Nephron (organoid): ENCODE data around the gene MAPK10.

ENCODE experiments used
- H3K27ac Mint-ChIP-seq, 3 experiments: 2 replicates each; pipeline ENCODE4 v1.8.0; 2020; ENCODE audit warnings: mixed read lengths in 3 of 3, mild to moderate bottlenecking in 2 of 3, moderate library complexity in 1 of 3
- H3K27me3 Mint-ChIP-seq: 2 replicates; pipeline ENCODE4 v1.8.0; 2021; ENCODE audit warnings: low read depth, mild to moderate bottlenecking, moderate library complexity, mixed read lengths
- H3K36me3 Mint-ChIP-seq: 2 replicates; pipeline ENCODE4 v1.8.0; 2020; ENCODE audit warnings: low read depth, mixed read lengths
- H3K4me1 Mint-ChIP-seq: 2 replicates; pipeline ENCODE4 v1.8.0; 2020; ENCODE audit warnings: mixed read lengths
- H3K4me3 Mint-ChIP-seq, 3 experiments: 2 replicates each; pipeline ENCODE4 v1.8.0; 2020; ENCODE audit warnings: mild to moderate bottlenecking in 3 of 3, mixed read lengths in 3 of 3, moderate library complexity in 2 of 3
- H3K9me3 Mint-ChIP-seq: 2 replicates; pipeline ENCODE4 v1.8.0; 2020; ENCODE audit warnings: mixed read lengths
- TF ChIP-seq, protein P1 (sequence below), 3 experiments: fragments of 200-600 bp; sonication (generic); IDR thresholded peaks; one replicate each; pipeline ENCODE4 v1.5.0; 2021; ENCODE audit warnings: antibody characterized with exemption in 3 of 3; ENCODE audit not compliant: unreplicated experiment in 3 of 3

MAPK10 gene

DNA sequence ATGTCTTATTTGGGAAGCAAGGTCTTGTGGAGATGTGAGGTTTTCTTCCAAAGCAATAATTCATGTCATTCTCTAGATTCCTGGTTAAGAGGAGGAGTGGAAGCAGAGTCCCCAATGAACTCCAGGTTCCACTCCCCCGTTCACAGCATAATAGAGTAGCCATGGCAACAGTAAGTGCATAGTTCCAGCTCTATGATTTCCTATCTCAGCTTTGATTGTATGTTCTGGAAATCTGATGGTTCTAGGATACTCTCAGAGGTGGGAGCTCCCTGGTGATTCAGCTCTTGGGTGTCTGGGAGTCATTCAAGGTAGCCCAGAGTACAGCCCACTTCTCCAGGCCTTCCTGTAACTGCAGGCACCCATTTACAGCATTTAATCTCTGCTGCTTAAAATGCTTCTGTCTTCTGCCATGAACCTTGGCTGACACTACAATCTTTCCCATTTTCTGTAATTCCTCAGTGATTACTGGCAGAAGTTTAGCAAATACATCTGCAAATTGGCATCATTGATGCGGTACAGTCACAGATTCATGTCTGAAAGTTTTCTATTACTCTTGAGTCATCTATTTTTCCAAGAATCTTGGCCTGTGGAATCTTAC lies 242.0 kb downstream of the MAPK10 start:
- TF ChIP-seq, protein P1, sequence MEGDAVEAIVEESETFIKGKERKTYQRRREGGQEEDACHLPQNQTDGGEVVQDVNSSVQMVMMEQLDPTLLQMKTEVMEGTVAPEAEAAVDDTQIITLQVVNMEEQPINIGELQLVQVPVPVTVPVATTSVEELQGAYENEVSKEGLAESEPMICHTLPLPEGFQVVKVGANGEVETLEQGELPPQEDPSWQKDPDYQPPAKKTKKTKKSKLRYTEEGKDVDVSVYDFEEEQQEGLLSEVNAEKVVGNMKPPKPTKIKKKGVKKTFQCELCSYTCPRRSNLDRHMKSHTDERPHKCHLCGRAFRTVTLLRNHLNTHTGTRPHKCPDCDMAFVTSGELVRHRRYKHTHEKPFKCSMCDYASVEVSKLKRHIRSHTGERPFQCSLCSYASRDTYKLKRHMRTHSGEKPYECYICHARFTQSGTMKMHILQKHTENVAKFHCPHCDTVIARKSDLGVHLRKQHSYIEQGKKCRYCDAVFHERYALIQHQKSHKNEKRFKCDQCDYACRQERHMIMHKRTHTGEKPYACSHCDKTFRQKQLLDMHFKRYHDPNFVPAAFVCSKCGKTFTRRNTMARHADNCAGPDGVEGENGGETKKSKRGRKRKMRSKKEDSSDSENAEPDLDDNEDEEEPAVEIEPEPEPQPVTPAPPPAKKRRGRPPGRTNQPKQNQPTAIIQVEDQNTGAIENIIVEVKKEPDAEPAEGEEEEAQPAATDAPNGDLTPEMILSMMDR (IDR thresholded peaks at IDR 0.05; ENCODE audit: unreplicated experiment in 3 of 3) = no peak
- peaks cover 12% of the 10 kb centered on the region for H3K36me3 Mint-ChIP-seq
- H3K9me3 Mint-ChIP-seq = peaks cover 11% of the 10 kb centered on the region
- H3K27ac Mint-ChIP-seq = peak overlapping the region; percentile 56 to 82 (median 70)
- no peak overlapping the region for H3K4me3 Mint-ChIP-seq
- no peaks in the 10 kb centered on the region for H3K27me3 Mint-ChIP-seq
- H3K4me1 Mint-ChIP-seq = peaks cover 22% of the 10 kb centered on the region

DNA sequence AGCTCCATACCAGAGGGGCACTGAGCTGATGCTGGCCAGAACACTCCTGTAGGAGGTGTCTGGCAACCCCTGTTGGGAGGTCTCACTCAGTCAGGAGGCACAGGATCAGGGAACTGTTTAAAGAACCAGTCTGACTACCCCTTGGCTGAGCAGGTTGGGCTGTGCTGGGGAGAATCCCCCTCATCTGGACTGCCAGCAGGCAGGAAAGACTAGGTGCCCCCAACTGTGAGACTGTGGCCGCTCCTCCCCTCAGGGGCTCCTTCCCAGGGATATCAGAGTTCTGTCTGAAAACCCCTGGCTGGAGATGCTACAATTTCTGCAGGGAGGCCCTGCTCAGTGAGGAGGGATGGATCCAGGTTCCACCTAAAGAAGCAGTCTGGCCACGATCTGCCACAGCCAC lies 245.3 kb downstream of the MAPK10 start:
- Mint-ChIP-seq H3K36me3 (peaks cover 21% of the 10 kb centered on the region), H3K9me3 (peaks cover 30% of the 10 kb centered on the region), H3K27me3 (no peaks in the 10 kb centered on the region), H3K27ac (no peak overlapping the region), H3K4me3 (no peak overlapping the region), H3K4me1 (peaks cover 17% of the 10 kb centered on the region)
- TF ChIP-seq, protein P1 (IDR thresholded peaks at IDR 0.05; ENCODE audit: unreplicated experiment in 3 of 3) = no peak

DNA sequence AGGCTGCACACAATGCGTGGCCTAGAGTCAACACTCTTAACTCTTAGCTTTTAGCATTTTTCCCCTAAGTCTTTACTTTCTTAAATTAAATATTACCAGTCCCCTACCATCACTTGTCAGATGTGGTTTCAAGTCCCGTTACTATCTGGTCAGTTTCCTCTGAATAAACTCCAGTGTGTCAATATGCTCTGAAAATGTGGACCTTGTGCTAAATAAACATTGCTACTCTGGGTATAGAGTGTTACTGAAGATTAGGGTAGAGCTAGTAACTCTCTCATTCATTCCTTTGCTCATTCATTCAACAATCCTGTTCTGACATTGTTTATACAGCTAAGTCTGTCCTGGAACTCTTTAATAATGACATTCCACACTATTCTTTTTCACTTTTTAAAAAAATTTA lies 251.0 kb downstream of the MAPK10 start:
- TF ChIP-seq, protein P1 (IDR thresholded peaks at IDR 0.05; ENCODE audit: unreplicated experiment in 3 of 3) = no peak
- H3K27me3 Mint-ChIP-seq = no peaks in the 10 kb centered on the region
- no peak overlapping the region for H3K4me3 Mint-ChIP-seq
- H3K4me1 Mint-ChIP-seq = no peaks in the 10 kb centered on the region
- H3K27ac Mint-ChIP-seq = no peak overlapping the region
- peaks cover 27% of the 10 kb centered on the region for H3K9me3 Mint-ChIP-seq
- peaks cover 17% of the 10 kb centered on the region for H3K36me3 Mint-ChIP-seq

DNA sequence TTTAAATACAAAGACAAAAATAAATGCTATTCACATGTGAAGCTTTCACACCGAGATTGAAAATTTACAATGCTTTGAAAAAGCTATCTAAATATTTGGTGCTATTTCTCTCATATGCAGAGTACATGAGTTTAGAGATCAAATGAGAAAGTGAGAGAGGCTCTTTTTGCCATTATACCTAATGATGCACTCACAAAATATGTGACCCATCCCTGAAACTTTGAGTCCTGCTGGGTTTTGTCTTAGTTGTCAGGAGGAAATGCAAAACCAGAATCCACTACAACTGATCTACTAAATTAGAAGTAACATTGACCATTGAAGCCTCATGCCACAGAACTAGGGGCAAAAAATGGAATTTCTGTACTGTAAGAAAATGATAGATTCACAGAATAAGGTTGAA lies 251.7 kb downstream of the MAPK10 start:
- peaks cover 22% of the 10 kb centered on the region for H3K9me3 Mint-ChIP-seq
- no peak overlapping the region for H3K27ac Mint-ChIP-seq
- no peaks in the 10 kb centered on the region for H3K4me1 Mint-ChIP-seq
- H3K36me3 Mint-ChIP-seq = peaks cover 12% of the 10 kb centered on the region
- H3K27me3 Mint-ChIP-seq = no peaks in the 10 kb centered on the region
- TF ChIP-seq, protein P1 (IDR thresholded peaks at IDR 0.05; ENCODE audit: unreplicated experiment in 3 of 3) = no peak
- H3K4me3 Mint-ChIP-seq = no peak overlapping the region

DNA sequence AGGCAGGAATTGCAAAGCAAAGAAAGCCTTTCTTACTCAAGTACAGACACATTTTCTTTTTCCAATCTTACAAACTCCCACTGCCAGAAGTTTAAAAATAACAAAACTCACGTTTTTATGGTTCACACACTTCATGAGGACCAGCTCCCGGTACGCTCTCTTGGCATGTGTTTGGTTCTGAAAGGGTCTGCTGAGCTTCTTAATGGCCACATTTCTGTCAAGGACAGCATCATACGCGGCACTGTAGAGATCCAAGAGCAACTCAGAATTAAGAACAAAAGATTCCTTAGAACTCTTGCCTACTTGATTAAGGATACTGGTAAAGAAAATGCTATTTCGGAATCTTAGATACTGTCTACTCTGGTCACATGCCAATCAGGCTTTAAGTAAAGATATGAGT lies 252.7 kb downstream of the MAPK10 start:
- Mint-ChIP-seq H3K36me3 (peaks cover 5% of the 10 kb centered on the region), H3K27ac (no peak overlapping the region), H3K4me3 (no peak overlapping the region), H3K27me3 (no peaks in the 10 kb centered on the region), H3K4me1 (no peaks in the 10 kb centered on the region), H3K9me3 (peaks cover 14% of the 10 kb centered on the region)
- TF ChIP-seq, protein P1 (IDR thresholded peaks at IDR 0.05; ENCODE audit: unreplicated experiment in 3 of 3) = no peak

GRCh38 chr4:86106475-86106874 lies 253.4 kb downstream of the MAPK10 start:
- no peak overlapping the region for H3K4me3 Mint-ChIP-seq
- no peak overlapping the region for H3K27ac Mint-ChIP-seq
- TF ChIP-seq, protein P1 (IDR thresholded peaks at IDR 0.05; ENCODE audit: unreplicated experiment in 3 of 3) = no peak
- peaks cover 8% of the 10 kb centered on the region for H3K9me3 Mint-ChIP-seq
- no peaks in the 10 kb centered on the region for H3K36me3 Mint-ChIP-seq
- no peaks in the 10 kb centered on the region for H3K27me3 Mint-ChIP-seq
- H3K4me1 Mint-ChIP-seq = no peaks in the 10 kb centered on the region
